ENCODE data around the gene HNRNPL. TPM values are rescaled to one million over a fixed set of nuclear protein-coding genes. Genes with fewer than 3 reads are reported as not detected.
"Not testable (repeated sequence)": the region's sequence is repeated elsewhere in the genome, so short reads cannot be mapped to it uniquely, and the experiment has no call there.

The HNRNPL gene
- total RNA-seq, 2 donors from 2014 or later: 102 to 115 TPM

DNA sequence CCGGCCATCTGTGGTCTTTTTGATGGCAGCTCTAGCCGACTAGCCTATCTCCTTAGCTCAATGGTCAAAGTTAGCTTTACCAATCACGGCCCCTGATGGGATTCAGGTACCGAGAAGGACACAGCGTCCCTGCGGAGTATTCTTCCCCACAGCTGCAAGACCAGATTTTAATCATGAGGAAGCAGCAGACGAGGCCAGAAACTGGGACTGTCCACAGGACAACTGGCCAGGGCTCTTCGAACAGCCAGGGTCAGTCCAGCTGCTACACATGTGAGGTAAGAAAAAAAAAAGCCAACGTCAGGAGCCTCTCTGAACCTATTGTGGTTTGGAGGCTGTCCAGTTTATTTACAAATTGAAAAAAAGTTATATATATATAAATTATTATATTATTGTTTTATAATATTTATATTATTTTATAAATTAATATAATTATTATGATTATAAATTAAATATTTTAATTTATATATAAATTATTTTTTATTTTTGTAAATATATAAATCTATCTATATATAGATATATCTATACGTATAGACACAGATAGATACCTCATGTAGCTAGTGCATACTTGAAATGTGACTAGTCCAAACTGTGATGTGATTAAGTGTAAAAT lies 17.5 kb upstream of the HNRNPL start:
- no peak overlapping the region for H3K4me3 ChIP-seq
- DNase-seq (ENCODE audit: low spot score): no peak

DNA sequence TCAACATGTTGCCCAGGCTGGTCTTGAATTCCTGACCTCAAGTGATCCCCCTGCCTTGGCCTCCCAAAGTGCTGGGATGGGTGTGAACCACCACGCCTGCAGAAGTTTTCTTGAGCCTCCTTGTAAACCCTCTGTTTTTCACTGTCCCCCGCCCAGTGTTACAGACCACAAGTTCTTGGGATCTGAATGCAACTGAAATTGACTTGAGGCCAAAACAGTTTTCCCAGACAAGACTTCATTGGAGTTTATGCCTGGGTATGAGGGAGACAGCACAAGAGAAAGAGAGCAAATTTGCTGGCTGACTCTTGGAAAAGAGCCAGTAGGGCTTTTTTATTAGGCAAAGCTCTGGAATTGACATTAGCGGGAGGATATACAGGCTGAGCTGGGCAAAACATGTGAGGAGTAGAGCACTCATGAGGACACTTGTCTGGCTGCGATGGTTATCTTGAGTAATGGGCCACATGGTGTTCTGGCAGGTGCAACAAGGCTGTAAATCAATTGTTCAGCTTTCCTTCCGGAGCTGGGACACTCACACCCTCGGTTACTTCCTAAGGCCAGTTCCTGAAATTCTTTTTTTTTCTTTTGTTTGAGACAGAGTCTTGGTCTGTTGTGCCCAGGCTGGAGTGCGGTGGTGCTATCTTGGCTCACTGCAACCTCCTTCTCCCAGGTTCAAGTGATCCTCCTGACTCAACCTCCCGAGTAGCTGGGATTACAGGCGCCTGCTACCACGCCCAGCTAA lies 12.7 kb upstream of the HNRNPL start:
- Histone ChIP-seq H3K4me1 (peaks cover 0 to 14% of the 10 kb centered on the region in 2 donors), H3K27ac (peak overlapping the region; percentile 16 to 22)
- no peak for DNase-seq (ENCODE audit: low spot score)

More for the DNA sequence above, 17.5 kb upstream of the HNRNPL start:
- TF ChIP-seq, protein P1, sequence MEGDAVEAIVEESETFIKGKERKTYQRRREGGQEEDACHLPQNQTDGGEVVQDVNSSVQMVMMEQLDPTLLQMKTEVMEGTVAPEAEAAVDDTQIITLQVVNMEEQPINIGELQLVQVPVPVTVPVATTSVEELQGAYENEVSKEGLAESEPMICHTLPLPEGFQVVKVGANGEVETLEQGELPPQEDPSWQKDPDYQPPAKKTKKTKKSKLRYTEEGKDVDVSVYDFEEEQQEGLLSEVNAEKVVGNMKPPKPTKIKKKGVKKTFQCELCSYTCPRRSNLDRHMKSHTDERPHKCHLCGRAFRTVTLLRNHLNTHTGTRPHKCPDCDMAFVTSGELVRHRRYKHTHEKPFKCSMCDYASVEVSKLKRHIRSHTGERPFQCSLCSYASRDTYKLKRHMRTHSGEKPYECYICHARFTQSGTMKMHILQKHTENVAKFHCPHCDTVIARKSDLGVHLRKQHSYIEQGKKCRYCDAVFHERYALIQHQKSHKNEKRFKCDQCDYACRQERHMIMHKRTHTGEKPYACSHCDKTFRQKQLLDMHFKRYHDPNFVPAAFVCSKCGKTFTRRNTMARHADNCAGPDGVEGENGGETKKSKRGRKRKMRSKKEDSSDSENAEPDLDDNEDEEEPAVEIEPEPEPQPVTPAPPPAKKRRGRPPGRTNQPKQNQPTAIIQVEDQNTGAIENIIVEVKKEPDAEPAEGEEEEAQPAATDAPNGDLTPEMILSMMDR (IDR thresholded peaks at IDR 0.05): no peak
- Histone ChIP-seq H3K27me3 (no peaks in the 10 kb centered on the region), H3K4me1 (peaks cover 0 to 26% of the 10 kb centered on the region in 2 donors), H3K27ac (no peak overlapping the region), H3K9me3 (no peaks in the 10 kb centered on the region), H3K36me3 (no peaks in the 10 kb centered on the region)

DNA sequence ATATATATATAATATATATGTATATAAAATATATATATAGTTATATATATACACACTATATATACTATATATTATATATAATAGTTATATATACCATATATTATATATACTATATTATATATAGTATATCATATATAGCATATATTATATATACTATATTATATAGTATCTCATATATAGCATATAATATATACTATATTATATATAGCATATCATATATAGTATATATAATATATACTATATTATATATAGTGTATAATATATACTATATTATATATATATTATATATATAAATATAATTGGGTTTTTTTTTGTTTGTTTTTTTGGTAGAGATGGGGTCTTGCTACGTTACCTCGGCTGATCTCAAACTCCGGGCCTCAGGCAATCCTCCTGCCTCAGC lies 11.6 kb upstream of the HNRNPL start:
- TF ChIP-seq, protein P1 (IDR thresholded peaks at IDR 0.05): no peak
- Histone ChIP-seq H3K4me3 (no peak overlapping the region), H3K36me3 (no peaks in the 10 kb centered on the region), H3K4me1 (peaks cover 0 to 14% of the 10 kb centered on the region in 2 donors), H3K27ac (no peak overlapping the region), H3K9me3 (no peaks in the 10 kb centered on the region), H3K27me3 (no peaks in the 10 kb centered on the region)
- DNase-seq (ENCODE audit: low spot score): no peak

More for the DNA sequence above, 12.7 kb upstream of the HNRNPL start:
- no peaks in the 10 kb centered on the region for H3K27me3 ChIP-seq
- H3K36me3 ChIP-seq: no peaks in the 10 kb centered on the region
- no peaks in the 10 kb centered on the region for H3K9me3 ChIP-seq
- TF ChIP-seq, protein P1 (IDR thresholded peaks at IDR 0.05): no peak
- no peak overlapping the region for H3K4me3 ChIP-seq

DNA sequence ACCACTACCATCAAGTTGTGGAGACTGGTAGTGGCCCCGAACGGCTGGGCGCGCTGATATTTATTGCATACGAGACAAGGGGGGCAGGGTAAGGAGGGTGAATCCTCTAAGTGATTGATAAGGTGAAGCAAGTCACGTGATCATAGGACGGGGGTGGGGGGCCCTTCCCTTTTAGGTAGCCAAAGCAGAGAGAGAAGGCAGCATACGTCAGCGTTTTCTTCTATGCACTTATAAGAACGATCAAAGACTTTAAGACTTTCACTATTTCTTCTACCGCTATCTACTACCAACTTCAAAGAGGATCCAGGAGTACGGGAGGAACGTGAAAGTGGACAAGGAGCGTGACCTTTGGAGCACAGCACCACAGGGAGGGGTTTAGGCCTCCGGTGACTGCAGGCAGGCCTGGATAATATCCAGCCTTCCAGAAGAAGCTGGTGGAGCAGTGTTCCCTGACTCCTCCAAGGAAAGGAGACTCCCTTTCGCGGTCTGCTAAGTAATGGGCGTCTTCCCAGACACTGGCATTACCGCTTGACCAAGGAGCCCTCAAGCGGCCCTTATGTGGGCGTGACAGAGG lies 9.9 kb upstream of the HNRNPL start:
- H3K27me3 ChIP-seq, H3K36me3 ChIP-seq: not testable (repeated sequence)

DNA sequence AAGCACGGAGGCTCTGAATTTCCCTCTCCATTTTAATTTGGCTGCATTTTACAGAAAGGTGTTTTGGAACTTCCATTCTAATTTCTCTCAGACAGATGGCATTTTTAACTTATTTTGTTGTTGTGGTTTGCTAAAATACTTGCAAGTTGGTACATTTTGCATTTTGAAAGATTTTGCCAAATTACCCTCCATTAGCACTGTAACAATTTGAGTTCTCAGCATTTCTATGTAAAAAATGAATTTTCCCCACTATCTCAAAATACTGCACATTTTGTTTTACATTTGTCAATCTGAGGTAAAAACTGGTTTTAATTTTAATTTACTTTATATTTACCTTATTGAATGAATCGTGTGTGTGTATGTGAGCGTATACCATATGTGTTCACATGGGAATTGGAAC lies 7.0 kb upstream of the HNRNPL start:
- no peak overlapping the region for H3K27ac ChIP-seq
- TF ChIP-seq, protein P1 (IDR thresholded peaks at IDR 0.05): no peak
- no peaks in the 10 kb centered on the region for H3K36me3 ChIP-seq
- no peak overlapping the region for H3K4me3 ChIP-seq
- H3K27me3 ChIP-seq: no peaks in the 10 kb centered on the region
- H3K4me1 ChIP-seq: peaks cover 0 to 8% of the 10 kb centered on the region in 2 donors
- no peak for DNase-seq (ENCODE audit: low spot score)
- no peaks in the 10 kb centered on the region for H3K9me3 ChIP-seq

More for the DNA sequence above, 9.9 kb upstream of the HNRNPL start:
- DNase-seq (ENCODE audit: low spot score); H3K9me3 ChIP-seq; H3K27ac ChIP-seq; H3K4me3 ChIP-seq: not testable (repeated sequence)
- H3K4me1 ChIP-seq: peaks cover 0 to 14% of the 10 kb centered on the region in 2 donors

DNA sequence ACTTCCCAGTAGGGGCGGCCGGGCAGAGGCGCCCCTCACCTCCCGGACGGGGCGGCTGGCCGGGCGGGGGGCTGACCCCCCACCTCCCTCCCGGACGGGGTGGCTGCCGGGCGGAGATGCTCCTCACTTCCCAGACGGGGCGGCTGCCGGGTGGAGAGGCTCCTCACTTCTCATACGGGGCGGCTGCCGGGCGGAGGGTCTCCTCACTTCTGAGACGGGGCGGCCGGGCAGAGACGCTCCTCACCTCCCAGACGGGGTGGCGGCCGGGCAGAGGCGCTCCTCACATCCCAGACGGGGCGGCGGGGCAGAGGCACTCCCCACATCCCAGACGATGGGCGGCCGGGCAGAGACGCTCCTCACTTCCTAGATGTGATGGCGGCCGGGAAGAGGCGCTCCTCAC lies 6.0 kb upstream of the HNRNPL start:
- H3K27ac ChIP-seq; H3K36me3 ChIP-seq; H3K9me3 ChIP-seq; H3K4me3 ChIP-seq; DNase-seq (ENCODE audit: low spot score); H3K27me3 ChIP-seq: not testable (repeated sequence)
- H3K4me1 ChIP-seq: peaks cover 0 to 15% of the 10 kb centered on the region in 2 donors

DNA sequence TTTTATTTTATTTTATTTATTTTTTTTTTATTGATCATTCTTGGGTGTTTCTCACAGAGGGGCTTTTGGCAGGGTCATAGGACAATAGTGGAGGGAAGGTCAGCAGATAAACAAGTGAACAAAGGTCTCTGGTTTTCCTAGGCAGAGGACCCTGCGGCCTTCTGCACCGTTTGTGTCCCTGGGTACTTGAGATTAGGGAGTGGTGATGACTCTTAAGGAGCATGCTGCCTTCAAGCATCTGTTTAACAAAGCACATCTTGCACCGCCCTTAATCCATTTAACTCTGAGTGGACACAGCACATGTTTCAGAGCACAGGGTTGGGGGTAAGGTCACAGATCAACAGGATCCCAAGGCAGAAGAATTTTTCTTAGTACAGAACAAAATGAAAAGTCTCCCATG lies 5.2 kb upstream of the HNRNPL start:
- not testable (repeated sequence) for H3K36me3 ChIP-seq; H3K4me3 ChIP-seq; H3K27me3 ChIP-seq; H3K27ac ChIP-seq; H3K9me3 ChIP-seq; DNase-seq (ENCODE audit: low spot score)
- peaks cover 0 to 17% of the 10 kb centered on the region in 2 donors for H3K4me1 ChIP-seq

All from right atrium auricular region (tissue), 2 donors.